Endometrial microvascular endothelial cells (primary cell): ENCODE measurements around the gene MAP3K14. TPM values are rescaled to one million over a fixed set of nuclear protein-coding genes. Genes with fewer than 3 reads are reported as not detected.
"Not testable (repeated sequence)": the region's sequence is repeated elsewhere in the genome, so short reads cannot be mapped to it uniquely, and the experiment has no call there.

Experiments used
- in situ Hi-C: cut with HindIII; loops from 2 replicates; pipeline ENCODE4 v1.10.0; 2017; ENCODE audit warnings: low sequenced_read_pairs, low pct_unique_long_range_greater_than_20kb; ENCODE audit errors: inconsistent ontology term
- total RNA-seq: library from RNA; depleted of rRNA; stranded (reverse); fragments of >200 nt; gene quantifications from one replicate; pipeline ENCODE4 v1.2.3, GENCODE V29; 2015; ENCODE audit errors: inconsistent ontology term

Gene MAP3K14
- total RNA-seq: 5.8 TPM

- in situ Hi-C loops: no loop called here
These were observed at the start of gene MAP3K14 for GRCh38 chr17:45316434-45317110. Gene MAP3K14, minus strand, starts transcription at chr17:45317020. Its CDS starts 26,275 bp downstream, at chr17:45290745.

DNA sequence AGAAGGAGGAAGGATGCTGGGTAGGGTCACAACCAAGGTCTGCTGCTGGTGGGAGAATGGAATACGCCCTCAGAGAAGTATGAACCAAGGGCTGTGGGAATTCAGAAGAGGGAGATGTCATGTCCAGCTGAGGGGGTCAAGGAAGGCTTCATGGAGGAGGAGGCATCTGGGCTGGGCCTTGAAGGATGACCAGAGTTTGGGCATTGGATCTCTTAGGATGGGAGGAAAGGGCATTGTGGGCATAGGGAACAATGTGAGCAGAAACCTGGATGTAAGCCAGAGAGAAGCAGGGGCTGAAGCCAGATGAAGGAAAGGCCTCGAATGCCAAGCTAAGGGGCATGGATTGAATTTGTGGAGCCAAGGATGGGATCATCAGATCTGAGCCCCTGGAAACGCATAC, 49.2 kb upstream of the MAP3K14 start:
- in situ Hi-C loops: no loop called here

- in situ Hi-C loops: no loop called here
These were observed 47.9 kb upstream of the MAP3K14 start for GRCh38 chr17:45364531-45365390.

GRCh38 chr17:45363498-45363897, 46.7 kb upstream of the MAP3K14 start:
- in situ Hi-C loops: no loop called here

- in situ Hi-C loops: no loop called here
These were observed 45.2 kb upstream of the MAP3K14 start for GRCh38 chr17:45361976-45362375.

DNA sequence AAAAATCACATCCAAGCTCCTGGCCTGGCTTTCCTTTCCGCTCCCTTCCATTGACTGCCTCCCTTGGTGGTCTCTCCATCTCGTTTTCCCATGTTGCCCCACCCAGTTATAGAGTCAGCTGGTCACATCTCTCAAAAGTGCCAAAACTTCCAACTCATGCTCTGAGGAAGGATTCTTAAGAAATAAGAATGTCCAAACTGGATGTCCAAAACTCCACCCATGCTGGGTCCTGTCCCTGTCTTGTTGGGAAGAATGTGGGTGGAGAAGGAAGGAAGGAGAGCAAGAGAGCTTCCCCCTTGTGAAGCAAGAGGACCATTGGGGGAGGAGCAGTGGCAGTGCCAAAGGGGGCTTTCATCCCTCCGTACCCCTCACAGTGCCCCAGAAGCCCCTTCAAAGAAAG, 44.6 kb upstream of the MAP3K14 start:
- in situ Hi-C loops: no loop called here

GRCh38 chr17:45357364-45357997, 40.7 kb upstream of the MAP3K14 start:
- in situ Hi-C loops: no loop called here

DNA sequence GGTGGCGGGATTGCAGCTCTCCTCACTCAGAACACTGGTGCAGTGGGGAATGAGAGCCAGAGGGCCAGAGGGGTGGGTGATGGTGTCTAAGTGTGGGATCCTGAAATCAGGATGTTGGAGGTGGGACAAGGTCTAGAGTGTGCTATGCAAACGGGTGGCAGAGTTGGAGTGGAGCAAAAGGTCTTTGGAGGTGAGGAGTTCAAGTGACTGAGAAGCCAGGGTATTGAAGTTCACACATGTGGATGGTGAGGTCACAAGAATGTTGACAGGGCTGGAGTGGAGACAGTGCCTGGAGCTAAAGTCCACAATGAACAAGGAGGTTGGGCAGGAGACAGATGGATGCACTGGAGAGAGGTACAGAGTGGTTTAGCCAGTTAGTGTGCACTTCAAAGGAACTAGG, 38.3 kb upstream of the MAP3K14 start:
- in situ Hi-C loops: no loop called here

DNA sequence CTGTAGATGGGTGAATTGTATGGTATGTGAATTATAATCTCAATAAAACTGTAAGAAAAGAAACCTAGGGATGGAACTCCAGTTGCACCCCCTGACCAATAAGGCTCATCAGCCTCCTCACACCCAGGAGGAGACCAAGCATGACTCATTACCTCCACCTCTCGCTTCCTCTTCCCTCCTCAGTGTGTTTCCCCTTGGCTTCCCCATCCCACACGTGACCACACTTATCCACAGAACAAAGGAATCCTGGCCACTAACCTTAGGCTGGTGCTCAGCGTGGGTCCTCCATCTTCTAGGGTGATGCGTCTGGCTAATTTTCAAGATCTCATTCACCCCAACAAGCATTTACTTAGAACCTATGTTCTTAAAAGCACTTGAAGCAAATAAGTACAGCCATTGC, 36.2 kb upstream of the MAP3K14 start:
- in situ Hi-C loops: no loop called here

GRCh38 chr17:45351831-45352230, 35.0 kb upstream of the MAP3K14 start:
- in situ Hi-C loops: no loop called here

GRCh38 chr17:45347444-45347843, 30.6 kb upstream of the MAP3K14 start:
- in situ Hi-C loops: no loop called here

- in situ Hi-C loops: no loop called here
These were observed 29.6 kb upstream of the MAP3K14 start for GRCh38 chr17:45346216-45347015.

DNA sequence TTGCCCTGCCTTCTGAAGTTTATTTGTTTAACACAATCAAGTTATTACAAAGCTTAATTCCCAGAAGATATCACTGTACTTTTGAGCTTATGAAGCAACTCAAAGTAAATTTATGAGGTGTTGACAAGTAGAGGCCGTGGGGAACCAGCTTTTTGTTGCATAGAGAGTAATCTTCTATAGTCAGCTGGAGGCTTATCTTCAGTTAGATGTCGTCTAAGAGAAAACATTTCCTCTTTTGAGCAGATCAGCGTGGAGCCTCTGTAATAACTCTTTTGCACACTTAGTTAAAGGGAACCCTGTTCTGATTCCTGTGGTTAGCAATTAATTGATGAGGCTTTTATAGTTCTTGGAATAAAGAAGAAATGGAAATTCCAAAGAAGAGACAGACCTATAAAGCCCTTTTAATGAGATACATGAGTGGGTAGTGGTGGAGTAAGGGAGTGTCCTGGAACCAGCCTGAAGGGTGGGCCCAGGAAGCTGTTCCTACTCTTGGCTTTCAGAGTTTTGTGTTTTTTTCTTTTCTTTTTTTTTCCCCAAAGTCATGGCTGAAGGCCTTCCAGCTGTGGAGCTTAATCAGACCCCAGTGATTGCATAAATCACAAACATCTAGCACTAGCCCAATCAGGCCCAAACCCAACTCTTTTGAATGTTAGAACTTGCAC, 28.9 kb upstream of the MAP3K14 start:
- in situ Hi-C loops: no loop called here

GRCh38 chr17:45345246-45345553, 28.4 kb upstream of the MAP3K14 start:
- in situ Hi-C loops: no loop called here

- in situ Hi-C loops: not testable (repeated sequence)
These were observed 27.3 kb upstream of the MAP3K14 start for GRCh38 chr17:45343967-45344664.

- in situ Hi-C loops: no loop called here
These were observed 26.2 kb upstream of the MAP3K14 start for GRCh38 chr17:45342871-45343526.

GRCh38 chr17:45342306-45342705, 25.5 kb upstream of the MAP3K14 start:
- in situ Hi-C loops: no loop called here
